Left ventricle myocardium inferior (tissue), 1 donor: Measurements from ENCODE around the gene TTYH2. TPM values are rescaled to one million over a fixed set of nuclear protein-coding genes. Genes with fewer than 3 reads are reported as not detected.

Experiments
- DNase-seq: peaks from one replicate; pipeline ENCODE4 v3.0.0-alpha.2; 2020
- H3K27ac ChIP-seq: fragments of 200-600 bp; replicated peaks from 2 replicates; pipeline ENCODE4 v1.8.0; 2021
- H3K27me3 ChIP-seq: fragments of 200-600 bp; 2 replicates; pipeline ENCODE4 v1.8.0; 2021; ENCODE audit warnings: low read depth
- H3K36me3 ChIP-seq: fragments of 200-600 bp; 2 replicates; pipeline ENCODE4 v1.8.0; 2021
- H3K4me1 ChIP-seq: fragments of 200-600 bp; 2 replicates; pipeline ENCODE4 v1.8.0; 2021
- H3K4me3 ChIP-seq: fragments of 200-600 bp; 2 replicates; pipeline ENCODE4 v1.8.0; 2021; ENCODE audit warnings: mild to moderate bottlenecking, moderate library complexity
- H3K9me3 ChIP-seq: fragments of 200-600 bp; replicated peaks from 2 replicates; pipeline ENCODE4 v1.8.0; 2021
- intact Hi-C: fragments of 100-400 bp; cut with micrococcal nuclease; formaldehyde crosslinking; loops from one replicate; pipeline ENCODE4 v1.11.0; 2022
- total RNA-seq: library from RNA; stranded (reverse); fragmentation: NEBNext Ultra II Directional; extraction: Animal tissue kit (Norgen Biotek cat#: 25700); gene quantifications from one replicate; pipeline ENCODE4 v1.2.1, GENCODE V29; 2021
- TF ChIP-seq, protein P1 (sequence below): fragments of 200-600 bp; IDR thresholded peaks from 2 replicates; pipeline ENCODE4 v1.8.0; 2021; ENCODE audit warnings: antibody characterized with exemption, mild to moderate bottlenecking, borderline replicate concordance
- donor health status: DM: no; HTN: yes; CAD: no; lungs with severe emphysema.

Gene TTYH2
- total RNA-seq, 1 donor from 2014 or later = 28.1 TPM

- TF ChIP-seq, protein P1, sequence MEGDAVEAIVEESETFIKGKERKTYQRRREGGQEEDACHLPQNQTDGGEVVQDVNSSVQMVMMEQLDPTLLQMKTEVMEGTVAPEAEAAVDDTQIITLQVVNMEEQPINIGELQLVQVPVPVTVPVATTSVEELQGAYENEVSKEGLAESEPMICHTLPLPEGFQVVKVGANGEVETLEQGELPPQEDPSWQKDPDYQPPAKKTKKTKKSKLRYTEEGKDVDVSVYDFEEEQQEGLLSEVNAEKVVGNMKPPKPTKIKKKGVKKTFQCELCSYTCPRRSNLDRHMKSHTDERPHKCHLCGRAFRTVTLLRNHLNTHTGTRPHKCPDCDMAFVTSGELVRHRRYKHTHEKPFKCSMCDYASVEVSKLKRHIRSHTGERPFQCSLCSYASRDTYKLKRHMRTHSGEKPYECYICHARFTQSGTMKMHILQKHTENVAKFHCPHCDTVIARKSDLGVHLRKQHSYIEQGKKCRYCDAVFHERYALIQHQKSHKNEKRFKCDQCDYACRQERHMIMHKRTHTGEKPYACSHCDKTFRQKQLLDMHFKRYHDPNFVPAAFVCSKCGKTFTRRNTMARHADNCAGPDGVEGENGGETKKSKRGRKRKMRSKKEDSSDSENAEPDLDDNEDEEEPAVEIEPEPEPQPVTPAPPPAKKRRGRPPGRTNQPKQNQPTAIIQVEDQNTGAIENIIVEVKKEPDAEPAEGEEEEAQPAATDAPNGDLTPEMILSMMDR = no peak
- no peaks in the 10 kb centered on the region for H3K9me3 ChIP-seq
- H3K27ac ChIP-seq = no peak overlapping the region
- peaks cover 5% of the 10 kb centered on the region for H3K4me1 ChIP-seq
- intact Hi-C loops = no loop called here
- no peaks in the 10 kb centered on the region for H3K36me3 ChIP-seq
- no peak overlapping the region for H3K4me3 ChIP-seq
- no peak for DNase-seq
- H3K27me3 ChIP-seq = peaks cover 69% of the 10 kb centered on the region
Measured at GRCh38 chr17:74194682-74195081, 18.7 kb upstream of the TTYH2 start.

DNA sequence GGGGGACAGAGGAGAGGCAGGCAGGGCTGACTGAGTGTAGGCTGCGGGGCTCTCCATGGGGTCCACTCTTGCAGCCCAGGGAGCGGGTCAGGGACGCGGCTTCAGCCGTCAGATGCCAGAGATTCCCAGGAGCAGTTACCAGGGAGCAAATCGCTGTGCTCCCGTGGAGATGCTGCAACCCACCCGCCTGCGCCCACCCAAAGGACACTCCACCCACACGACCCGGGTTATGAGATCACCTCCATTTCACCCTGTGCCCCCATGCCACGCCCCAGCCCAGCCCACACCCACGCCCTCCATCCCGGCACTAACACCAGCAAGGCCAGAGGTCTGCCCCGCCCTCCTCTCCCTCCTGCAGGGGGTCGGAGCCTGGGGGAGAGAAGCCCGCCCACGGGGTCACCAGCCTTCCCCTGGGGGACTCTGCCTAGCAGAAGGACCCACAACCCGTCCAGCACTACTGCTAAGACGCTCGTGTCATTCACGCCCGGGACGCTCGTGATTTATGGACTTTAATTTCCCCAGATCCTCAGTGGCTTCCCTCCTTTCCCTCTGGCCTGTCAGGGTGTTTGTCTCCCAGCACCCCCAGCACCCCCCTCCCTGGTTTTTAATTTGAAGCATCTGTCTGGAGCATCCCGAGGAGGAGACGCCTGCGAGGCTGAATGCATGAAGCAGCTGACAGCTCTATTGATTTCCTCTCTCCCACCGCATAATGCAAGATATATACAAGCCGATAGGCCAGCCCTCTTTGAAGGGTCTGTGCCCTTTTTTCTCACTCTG, 16.6 kb upstream of the TTYH2 start:
- TF ChIP-seq, protein P1 = no peak
- Histone ChIP-seq H3K9me3 (no peaks in the 10 kb centered on the region), H3K4me1 (peaks cover 7% of the 10 kb centered on the region), H3K27ac (no peak overlapping the region), H3K4me3 (no peak overlapping the region), H3K36me3 (no peaks in the 10 kb centered on the region), H3K27me3 (peaks cover 89% of the 10 kb centered on the region)
- intact Hi-C loops = no loop called here
- no peak for DNase-seq

GRCh38 chr17:74197801-74198200, 15.6 kb upstream of the TTYH2 start:
- TF ChIP-seq, protein P1 = no peak
- intact Hi-C loops = no loop called here
- H3K27me3 ChIP-seq = peaks cover 98% of the 10 kb centered on the region

GRCh38 chr17:74198694-74199093, 14.7 kb upstream of the TTYH2 start:
- Histone ChIP-seq H3K36me3 (no peaks in the 10 kb centered on the region), H3K4me1 (peaks cover 13% of the 10 kb centered on the region), H3K27me3 (peaks cover 89% of the 10 kb centered on the region), H3K4me3 (no peak overlapping the region), H3K9me3 (no peaks in the 10 kb centered on the region), H3K27ac (no peak overlapping the region)
- no peak for DNase-seq
- intact Hi-C loops = no loop called here
- TF ChIP-seq, protein P1 = no peak

More at GRCh38 chr17:74197801-74198200, 15.6 kb upstream of the TTYH2 start:
- Histone ChIP-seq H3K4me1 (peaks cover 7% of the 10 kb centered on the region), H3K9me3 (no peaks in the 10 kb centered on the region), H3K4me3 (no peak overlapping the region), H3K36me3 (no peaks in the 10 kb centered on the region), H3K27ac (no peak overlapping the region)
- DNase-seq = no peak

GRCh38 chr17:74199306-74200092, 13.9 kb upstream of the TTYH2 start:
- Histone ChIP-seq H3K4me1 (peaks cover 21% of the 10 kb centered on the region), H3K27ac (no peak overlapping the region), H3K36me3 (no peaks in the 10 kb centered on the region), H3K27me3 (peaks cover 81% of the 10 kb centered on the region), H3K9me3 (no peaks in the 10 kb centered on the region), H3K4me3 (no peak overlapping the region)
- TF ChIP-seq, protein P1 = peak; percentile 97
- intact Hi-C loops = no loop called here
- DNase-seq = peak; percentile 51
